SK-N-SH (cell line): ENCODE results near the gene RASGRF2.

Experiments used
- CHD2 ChIP-seq: fragments of 150-350 bp; IDR thresholded peaks from 2 replicates; pipeline ENCODE4 v1.6.1; 2018; ENCODE audit warnings: low read length; ENCODE audit not compliant: partially characterized antibody
- CTCF ChIP-seq: fragments of 200-600 bp; sonication (generic); IDR thresholded peaks from 2 replicates; pipeline ENCODE4 v1.6.1; 2017; ENCODE audit warnings: antibody characterized with exemption, mild to moderate bottlenecking, moderate library complexity
- EP300 ChIP-seq, 2 experiments: IDR thresholded peaks; 2 replicates each; pipeline versions ENCODE4 v1.4.0 to v1.6.1; 2012; ENCODE audit warnings: borderline replicate concordance in 1 of 2, low read depth in 1 of 2, low read length in 1 of 2
- EZH2phosphoT487 ChIP-seq: fragments of 200-600 bp; sonication (generic); IDR thresholded peaks from 2 replicates; pipeline ENCODE4 v1.6.1; 2017; ENCODE audit warnings: low read depth, mixed run types, mild to moderate bottlenecking, antibody characterized with exemption, moderate library complexity, borderline replicate concordance
- GABPA ChIP-seq: IDR thresholded peaks from 2 replicates; pipeline ENCODE4 v1.4.0; 2012; ENCODE audit warnings: low read depth, mild to moderate bottlenecking
- TAF1 ChIP-seq: IDR thresholded peaks from 2 replicates; pipeline ENCODE4 v1.6.1; 2012; ENCODE audit warnings: low read depth, mild to moderate bottlenecking, low read length, moderate library complexity, borderline replicate concordance
- USF2 ChIP-seq: fragments of 150-350 bp; IDR thresholded peaks from 2 replicates; pipeline ENCODE4 v1.6.1; 2017; ENCODE audit warnings: antibody characterized with exemption, low read length, low read depth, borderline replicate concordance
- YY1 ChIP-seq: IDR thresholded peaks from 2 replicates; pipeline ENCODE4 v1.4.0; 2012; ENCODE audit warnings: low read depth, mild to moderate bottlenecking

GRCh38 chr5:81007637-81008027 is 47.5 kb downstream of the RASGRF2 start:
- TF ChIP-seq GABPA (no peak), CHD2 (no peak), CTCF (no peak), USF2 (no peak), YY1 (no peak), TAF1 (no peak), EZH2phosphoT487 (no peak), EP300 (IDR thresholded peaks at IDR 0.05; ENCODE audit: borderline replicate concordance in 1 of 2, low read depth in 1 of 2, low read length in 1 of 2) (no peak)
